Activated CD8-positive, alpha-beta memory T cell treated with anti-CD3 and anti-CD28 coated beads, Interleukin-2, amount 50 U/mL, for 1 hour (primary cell): ENCODE results near the gene ZMAT2.
A peak's percentile ranks its signal among the peaks of the same experiment; 100 is the strongest.
"Not testable (repeated sequence)": the region's sequence is repeated elsewhere in the genome, so short reads cannot be mapped to it uniquely, and the experiment has no call there.

Source experiments
- DNase-seq: peaks from one replicate; pipeline ENCODE4 v3.0.0-alpha.2; 2020; ENCODE audit errors: extremely low read depth

The ZMAT2 gene

DNA sequence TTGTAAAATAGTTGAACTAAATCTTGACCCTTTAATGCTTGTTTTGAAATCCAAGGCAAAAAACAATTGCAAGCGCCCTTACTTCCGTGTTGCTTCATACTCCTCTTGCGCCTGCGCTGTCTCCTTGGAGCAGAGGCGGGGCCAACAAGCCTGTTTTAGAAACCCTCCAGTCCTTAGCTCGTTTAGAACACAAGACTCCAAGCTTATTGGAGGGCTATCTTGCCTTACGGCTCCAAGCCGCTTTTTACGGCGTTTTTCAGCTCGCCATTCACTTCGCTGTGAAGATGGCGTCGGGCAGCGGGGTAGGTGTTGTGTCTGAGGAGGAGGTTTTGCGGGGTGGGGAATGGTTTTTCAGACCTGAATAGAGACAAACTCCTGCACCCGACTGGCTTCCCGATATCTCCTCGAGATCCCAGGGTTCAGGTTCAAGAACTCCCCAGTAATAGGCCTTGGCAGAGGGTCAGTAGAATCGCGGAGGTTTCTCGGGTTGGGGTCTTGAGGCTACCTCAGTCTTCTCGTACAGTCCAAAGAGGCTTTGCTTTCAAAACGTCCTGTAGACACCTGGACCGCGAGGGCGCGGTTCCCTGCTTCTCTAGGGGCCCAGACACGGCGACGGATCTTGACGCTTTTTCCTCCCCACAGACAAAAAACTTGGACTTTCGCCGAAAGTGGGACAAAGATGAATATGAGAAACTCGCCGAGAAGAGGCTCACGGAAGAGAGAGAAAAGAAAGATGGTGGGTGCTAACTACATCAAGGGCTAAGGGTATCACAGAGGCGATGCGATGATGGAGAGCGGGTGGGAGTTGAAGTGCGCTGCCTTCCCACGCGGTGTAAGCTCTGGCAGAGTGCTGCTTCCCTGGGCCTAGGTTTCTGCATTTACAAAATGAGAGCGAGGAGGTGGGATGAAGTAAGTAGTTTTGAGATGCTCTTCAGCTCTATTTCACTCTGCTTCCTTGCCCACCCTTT, at the start of gene ZMAT2:
Gene ZMAT2, plus strand, starts transcription at position 271 of the 968 bp plus-strand sequence. Its CDS starts 14 bp downstream, at position 285.
- DNase-seq = peak; percentile 86

DNA sequence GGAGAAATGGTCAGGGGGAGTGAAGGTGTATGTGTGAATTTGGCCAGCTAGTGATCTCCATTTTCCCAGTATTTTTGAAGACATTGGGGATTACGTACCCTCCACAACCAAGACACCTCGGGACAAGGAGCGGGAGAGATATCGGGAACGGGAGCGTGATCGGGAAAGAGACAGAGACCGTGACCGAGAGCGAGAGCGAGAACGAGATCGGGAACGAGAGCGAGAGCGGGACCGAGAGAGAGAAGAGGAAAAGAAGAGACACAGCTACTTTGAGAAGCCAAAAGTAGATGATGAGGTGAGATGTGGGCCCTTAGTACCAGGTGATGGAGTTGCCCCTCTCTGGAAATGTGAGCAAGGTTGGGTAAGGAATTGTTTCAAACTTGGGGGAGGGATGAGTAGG, 41.4 kb upstream of the ZMAT2 start:
- no peak for DNase-seq

DNA sequence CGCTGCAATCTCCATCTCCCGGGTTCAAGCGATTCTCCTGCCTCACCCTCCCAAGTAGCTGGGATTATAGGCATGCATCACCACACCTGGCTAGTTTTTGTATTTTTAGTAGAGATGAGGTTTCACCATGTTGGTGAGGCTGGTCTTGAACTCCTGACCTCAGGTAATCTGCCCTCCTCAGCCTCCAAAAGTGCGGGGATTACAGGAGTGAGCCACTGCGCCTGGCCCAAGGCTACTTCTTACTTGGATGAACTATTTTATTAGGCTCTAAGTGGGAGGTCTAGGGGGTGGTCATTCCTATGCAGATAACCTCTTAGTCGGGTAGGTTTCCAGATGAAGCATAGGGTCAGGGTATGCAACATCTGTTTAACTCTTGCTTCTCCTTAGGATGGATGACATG, 39.9 kb upstream of the ZMAT2 start:
- DNase-seq = not testable (repeated sequence)

DNA sequence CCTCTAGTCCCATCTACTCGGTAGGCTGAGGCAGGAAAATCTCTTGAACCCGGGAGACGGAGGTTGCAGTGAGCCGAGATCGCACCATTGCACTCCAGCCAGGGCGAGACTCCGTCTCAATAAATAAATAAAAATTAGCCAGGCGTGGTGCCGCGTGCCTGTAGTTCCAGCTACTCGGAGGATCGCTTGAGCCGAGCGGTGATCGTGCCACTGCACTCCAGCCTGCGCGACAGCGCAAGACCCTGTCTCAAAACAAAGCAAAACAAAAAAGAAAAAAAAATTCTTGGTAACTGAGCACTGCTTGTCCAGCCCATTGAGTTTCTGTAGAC, 36.3 kb upstream of the ZMAT2 start:
- DNase-seq = no peak

DNA sequence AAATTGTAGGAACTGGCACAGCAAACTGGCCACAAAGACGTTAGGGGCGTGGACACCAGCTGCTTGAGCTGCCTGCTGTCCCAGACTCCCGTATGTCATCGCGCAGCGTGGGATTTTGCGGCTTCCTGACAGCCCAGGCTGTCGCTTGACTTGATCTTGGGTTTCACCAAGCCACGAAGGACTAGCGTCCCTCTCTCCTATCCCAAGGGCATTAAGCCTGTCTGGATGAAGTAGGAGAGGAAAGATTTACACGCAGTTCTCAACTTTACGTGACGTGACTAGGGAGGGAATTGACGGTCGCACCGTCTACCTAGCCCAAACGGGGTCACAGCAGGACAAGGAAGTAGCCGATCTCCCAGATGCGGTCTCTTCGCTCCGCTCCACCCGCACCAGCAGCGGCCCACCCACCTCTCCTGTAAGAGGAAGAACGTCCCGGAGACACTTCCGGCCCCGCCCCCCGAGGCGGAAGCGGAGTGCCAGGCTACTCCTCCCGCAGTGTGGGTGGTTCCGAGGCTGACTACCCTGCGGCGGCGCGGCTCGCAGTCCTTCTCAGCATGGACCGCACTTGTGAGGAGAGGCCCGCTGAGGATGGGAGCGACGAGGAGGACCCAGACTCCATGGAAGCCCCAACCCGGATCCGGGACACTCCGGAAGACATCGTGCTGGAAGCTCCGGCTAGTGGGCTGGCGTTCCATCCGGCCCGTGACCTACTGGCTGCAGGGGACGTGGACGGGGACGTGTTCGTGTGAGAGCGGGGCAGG, 35.7 kb upstream of the ZMAT2 start, which contains the start of gene WDR55:
Gene WDR55, plus strand, starts transcription at position 546 of the 761 bp plus-strand sequence. Its CDS starts 9 bp downstream, at position 555.
- peak; percentile 88 for DNase-seq

DNA sequence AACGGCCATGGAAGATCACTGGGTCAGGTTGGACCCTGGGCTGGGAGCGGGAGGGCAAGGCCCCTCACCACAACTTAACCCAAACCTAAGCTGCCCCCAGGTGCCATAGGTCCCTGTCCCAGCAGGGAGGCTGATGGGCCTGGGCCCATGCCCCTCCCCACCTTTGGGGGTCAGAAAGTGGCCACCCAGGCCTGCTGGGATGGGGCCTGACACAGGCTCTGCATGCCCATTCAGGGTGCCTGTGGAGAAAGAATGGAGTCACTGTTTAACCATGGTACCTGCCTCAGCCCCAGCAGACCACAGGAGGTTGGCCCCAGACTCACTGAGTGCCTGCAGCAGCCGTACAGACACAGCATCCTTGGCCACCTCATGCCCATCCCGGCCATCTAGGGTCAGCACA, 29.2 kb upstream of the ZMAT2 start:
- not testable (repeated sequence) for DNase-seq

DNA sequence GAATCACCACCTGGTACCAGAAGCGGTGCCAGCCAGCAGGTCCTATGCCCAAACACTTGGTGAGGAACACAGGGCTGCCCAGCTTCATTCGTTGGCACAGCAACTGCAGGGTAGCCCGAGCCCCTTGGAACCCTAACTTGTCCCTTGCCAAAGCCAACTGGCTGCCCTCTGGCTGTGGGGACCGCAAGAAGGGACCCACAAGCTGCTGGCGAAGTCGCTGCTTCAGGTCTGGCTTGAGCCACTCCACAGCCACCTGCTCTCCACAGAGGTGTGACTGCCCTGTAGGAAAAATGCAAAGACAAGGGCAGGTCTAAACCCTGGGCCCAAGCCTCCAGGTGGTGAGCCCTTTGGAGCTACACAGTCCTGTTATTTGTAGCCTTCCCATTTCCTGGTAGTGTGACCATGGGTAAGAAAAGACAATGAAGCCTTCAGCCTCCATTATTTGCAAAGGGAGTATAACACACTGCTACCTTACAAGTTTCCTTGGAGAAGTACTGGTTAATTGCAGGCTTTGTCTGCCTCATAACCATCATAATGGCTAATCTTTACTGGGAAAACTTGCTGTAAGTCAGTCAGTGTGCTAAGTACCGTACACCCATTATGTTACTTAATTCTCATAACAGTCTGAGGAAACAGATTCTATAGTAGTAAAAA, 28.6 kb upstream of the ZMAT2 start:
- no peak for DNase-seq

GRCh38 chr5:140672455-140673186, 27.6 kb upstream of the ZMAT2 start:
- no peak for DNase-seq

GRCh38 chr5:140673187-140673976, 26.9 kb upstream of the ZMAT2 start, which contains the start of gene DND1:
Gene DND1, minus strand, starts transcription at chr5:140673576. Its CDS starts 34 bp downstream, at chr5:140673542.
- DNase-seq = no peak

GRCh38 chr5:140674211-140674610, 26.0 kb upstream of the ZMAT2 start:
- DNase-seq = no peak

- no peak for DNase-seq
Observed at GRCh38 chr5:140674629-140675028, 25.6 kb upstream of the ZMAT2 start.

DNA sequence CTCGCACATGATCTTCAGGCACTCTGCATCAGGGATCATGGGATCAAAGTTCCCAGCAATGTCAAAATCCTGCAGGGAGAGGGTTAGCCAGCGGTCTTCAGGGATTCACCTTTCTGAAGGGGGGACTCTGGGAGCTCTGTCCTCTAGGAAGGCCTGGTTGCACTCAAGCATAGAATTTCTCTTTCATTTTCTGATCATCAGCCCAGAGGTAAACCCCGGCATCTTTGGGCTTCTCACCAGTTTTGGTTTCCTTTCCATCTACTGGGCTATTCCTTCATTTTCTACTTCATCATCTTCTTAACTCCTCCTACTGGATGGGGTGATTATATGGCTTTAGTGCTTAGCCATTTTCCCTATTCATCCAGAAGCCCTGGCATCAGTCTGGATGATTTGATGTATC, 22.3 kb upstream of the ZMAT2 start:
- DNase-seq = no peak

DNA sequence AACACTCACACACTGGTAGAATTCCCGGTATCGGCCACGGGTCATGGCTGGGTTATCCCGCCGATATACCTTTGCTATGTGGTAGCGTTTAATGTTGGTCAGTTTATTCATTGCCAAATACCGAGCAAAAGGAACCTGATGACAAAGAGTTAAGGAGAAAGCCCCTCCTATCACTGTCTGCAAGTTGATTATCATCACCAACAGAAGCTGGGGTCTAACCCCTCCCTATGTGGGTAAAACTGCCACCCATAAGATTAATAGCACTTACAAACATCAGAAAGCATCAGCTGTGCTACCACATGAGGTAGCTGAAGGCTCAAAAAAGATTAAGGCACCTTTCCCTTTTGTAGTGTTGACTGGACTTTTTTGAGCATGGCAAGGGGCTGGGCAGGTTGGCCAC, 21.3 kb upstream of the ZMAT2 start:
- no peak for DNase-seq

GRCh38 chr5:140690376-140690932, 9.8 kb upstream of the ZMAT2 start:
- DNase-seq = no peak

- peak; percentile 54 for DNase-seq
Observed at GRCh38 chr5:140690941-140691924, 9.0 kb upstream of the ZMAT2 start, which contains the start of the genes HARS1 and HARS2. Gene HARS1, minus strand, starts transcription at chr5:140691370. Its CDS starts 66 bp downstream, at chr5:140691304. Gene HARS2, plus strand, starts transcription at chr5:140691455. Its CDS starts 194 bp downstream, at chr5:140691649.

GRCh38 chr5:140694276-140694675, 6.0 kb upstream of the ZMAT2 start:
- DNase-seq = no peak

GRCh38 chr5:140696891-140697492, 3.3 kb upstream of the ZMAT2 start:
- no peak for DNase-seq

- DNase-seq = no peak
Observed at GRCh38 chr5:140707812-140708211, 7.6 kb downstream of the ZMAT2 start.
